Fibroblast of lung (primary cell): ENCODE measurements around the gene CCDC157.

ENCODE experiments used
- EZH2 ChIP-seq: IDR thresholded peaks from 2 replicates; pipeline ENCODE4 v1.5.1; 2012; ENCODE audit warnings: low read length, control low read depth, mild to moderate bottlenecking; ENCODE audit errors: missing control alignments
- TF ChIP-seq, protein P1 (sequence below), 2 donors: IDR thresholded peaks in 1 of 2; conservative IDR thresholded peaks in 1 of 2; 1 replicate in 1 of 2; 2 replicates in 1 of 2; pipeline ENCODE4 v1.5.1; 2011 to 2012; ENCODE audit warnings: low read length in 2 of 2, control low read depth in 1 of 2, inconsistent platforms in 1 of 2, low read depth in 1 of 2, mild to moderate bottlenecking in 1 of 2

DNA sequence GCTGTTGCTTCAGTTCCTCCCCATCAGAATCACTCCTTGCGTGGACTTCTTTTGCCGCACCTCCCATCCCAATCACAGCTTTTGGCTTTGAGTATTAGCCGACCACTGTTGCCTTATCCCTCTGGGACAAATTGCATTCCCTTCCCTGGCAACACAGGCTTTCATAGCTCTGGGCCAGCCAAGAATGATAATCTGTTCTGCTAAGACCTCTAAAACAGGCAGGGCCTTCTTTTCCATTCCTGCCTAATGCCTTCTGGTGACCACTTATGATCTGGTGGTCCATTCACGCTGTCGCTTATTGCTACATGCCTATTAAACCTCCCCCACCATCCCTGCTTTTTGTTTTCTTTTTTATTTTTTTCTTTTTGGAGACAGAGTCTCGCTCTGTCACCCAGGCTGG is 49.6 kb downstream of the CCDC157 start:
- TF ChIP-seq, protein P1, sequence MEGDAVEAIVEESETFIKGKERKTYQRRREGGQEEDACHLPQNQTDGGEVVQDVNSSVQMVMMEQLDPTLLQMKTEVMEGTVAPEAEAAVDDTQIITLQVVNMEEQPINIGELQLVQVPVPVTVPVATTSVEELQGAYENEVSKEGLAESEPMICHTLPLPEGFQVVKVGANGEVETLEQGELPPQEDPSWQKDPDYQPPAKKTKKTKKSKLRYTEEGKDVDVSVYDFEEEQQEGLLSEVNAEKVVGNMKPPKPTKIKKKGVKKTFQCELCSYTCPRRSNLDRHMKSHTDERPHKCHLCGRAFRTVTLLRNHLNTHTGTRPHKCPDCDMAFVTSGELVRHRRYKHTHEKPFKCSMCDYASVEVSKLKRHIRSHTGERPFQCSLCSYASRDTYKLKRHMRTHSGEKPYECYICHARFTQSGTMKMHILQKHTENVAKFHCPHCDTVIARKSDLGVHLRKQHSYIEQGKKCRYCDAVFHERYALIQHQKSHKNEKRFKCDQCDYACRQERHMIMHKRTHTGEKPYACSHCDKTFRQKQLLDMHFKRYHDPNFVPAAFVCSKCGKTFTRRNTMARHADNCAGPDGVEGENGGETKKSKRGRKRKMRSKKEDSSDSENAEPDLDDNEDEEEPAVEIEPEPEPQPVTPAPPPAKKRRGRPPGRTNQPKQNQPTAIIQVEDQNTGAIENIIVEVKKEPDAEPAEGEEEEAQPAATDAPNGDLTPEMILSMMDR (conservative IDR thresholded peaks at IDR 0.05 in 1 of 2, IDR thresholded peaks at IDR 0.05 in 1 of 2; ENCODE audit: low read depth in 1 of 2, low read length in 2 of 2), result no peak
- TF ChIP-seq EZH2, result no peak
